Body of pancreas (tissue), 4 donors: Measurements from ENCODE around the gene MEIS2.

Experiments
- CTCF ChIP-seq, 7 experiments: fragments of 450-650 bp in 4 of 7; fragments of 200-600 bp in 3 of 7; sonication (generic) in 3 of 7; IDR thresholded peaks; one replicate each; pipeline ENCODE4 v1.5.1; 2016 to 2019; ENCODE audit warnings: antibody characterized with exemption in 7 of 7
- POLR2A ChIP-seq, 3 donors: fragments of 450-650 bp; IDR thresholded peaks; one replicate each; pipeline ENCODE4 v1.6.1; 2016; ENCODE audit warnings: antibody characterized with exemption in 3 of 3, mild to moderate bottlenecking in 2 of 3

GRCh38 chr15:36940636-36941260 lies 159.6 kb downstream of the MEIS2 start:
- TF ChIP-seq POLR2A (IDR thresholded peaks at IDR 0.05) (no peak), CTCF (IDR thresholded peaks at IDR 0.05) (no peak)
